Measurements from ENCODE around the gene INCENP.

Gene INCENP

GRCh38 chr11:62144641-62145255, 20.9 kb downstream of the INCENP start:
- DNase-seq (ENCODE audit: extremely low spot score): no peak
- POLR2A ChIA-PET: no interaction called here
- CTCF ChIA-PET: interaction anchor here (0.9 to 1.4 kb wide), 2 partner anchors 63 to 348 kb away, joined by 3 read pairs; no protein-coding TSS in a partner anchor
- TF ChIP-seq, protein P1, sequence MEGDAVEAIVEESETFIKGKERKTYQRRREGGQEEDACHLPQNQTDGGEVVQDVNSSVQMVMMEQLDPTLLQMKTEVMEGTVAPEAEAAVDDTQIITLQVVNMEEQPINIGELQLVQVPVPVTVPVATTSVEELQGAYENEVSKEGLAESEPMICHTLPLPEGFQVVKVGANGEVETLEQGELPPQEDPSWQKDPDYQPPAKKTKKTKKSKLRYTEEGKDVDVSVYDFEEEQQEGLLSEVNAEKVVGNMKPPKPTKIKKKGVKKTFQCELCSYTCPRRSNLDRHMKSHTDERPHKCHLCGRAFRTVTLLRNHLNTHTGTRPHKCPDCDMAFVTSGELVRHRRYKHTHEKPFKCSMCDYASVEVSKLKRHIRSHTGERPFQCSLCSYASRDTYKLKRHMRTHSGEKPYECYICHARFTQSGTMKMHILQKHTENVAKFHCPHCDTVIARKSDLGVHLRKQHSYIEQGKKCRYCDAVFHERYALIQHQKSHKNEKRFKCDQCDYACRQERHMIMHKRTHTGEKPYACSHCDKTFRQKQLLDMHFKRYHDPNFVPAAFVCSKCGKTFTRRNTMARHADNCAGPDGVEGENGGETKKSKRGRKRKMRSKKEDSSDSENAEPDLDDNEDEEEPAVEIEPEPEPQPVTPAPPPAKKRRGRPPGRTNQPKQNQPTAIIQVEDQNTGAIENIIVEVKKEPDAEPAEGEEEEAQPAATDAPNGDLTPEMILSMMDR (IDR thresholded peaks at IDR 0.05; ENCODE audit: control extremely low read depth, extremely low read depth, low read depth, missing control alignments): no peak

- CTCF ChIA-PET: no interaction called here
- POLR2A ChIA-PET: no interaction called here
- no peak for DNase-seq (ENCODE audit: extremely low spot score)
- TF ChIP-seq, protein P1 (IDR thresholded peaks at IDR 0.05; ENCODE audit: control extremely low read depth, extremely low read depth, low read depth, missing control alignments): no peak
These were observed 21.6 kb downstream of the INCENP start for GRCh38 chr11:62145261-62145871.

DNA sequence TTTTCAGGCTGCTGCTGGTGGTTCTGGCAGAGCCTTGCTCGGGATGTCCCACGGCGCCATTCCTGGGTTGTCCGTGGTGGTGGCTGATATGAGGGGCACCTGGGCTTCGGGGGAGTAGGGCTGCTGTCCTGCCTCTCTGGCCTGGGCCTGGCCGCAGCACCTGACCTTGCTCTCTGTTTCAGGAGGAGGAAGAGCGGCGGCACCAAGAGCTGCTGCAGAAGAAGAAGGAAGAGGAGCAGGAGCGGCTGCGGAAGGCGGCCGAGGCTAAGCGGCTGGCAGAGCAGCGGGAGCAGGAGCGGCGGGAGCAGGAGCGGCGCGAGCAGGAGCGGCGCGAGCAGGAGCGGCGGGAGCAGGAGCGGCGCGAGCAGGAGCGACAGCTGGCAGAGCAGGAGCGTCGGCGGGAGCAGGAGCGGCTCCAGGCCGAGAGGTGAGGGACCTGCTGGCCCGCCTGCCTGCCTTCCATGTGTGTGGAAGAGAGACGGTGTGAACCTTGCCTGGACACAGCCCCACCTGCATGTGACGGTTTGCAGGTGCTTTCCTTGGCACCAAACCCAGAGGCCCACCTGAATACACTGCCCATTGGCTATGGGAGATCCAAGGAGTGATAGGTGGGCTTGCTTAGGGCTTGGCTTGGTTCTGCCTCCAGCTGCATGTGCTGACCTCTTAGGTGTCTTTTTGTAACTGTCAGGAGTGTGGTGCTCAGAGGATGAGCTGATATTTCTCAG, 22.8 kb downstream of the INCENP start:
- no peak for DNase-seq (ENCODE audit: extremely low spot score)
- TF ChIP-seq, protein P1 (IDR thresholded peaks at IDR 0.05; ENCODE audit: control extremely low read depth, extremely low read depth, low read depth, missing control alignments): no peak
- CTCF ChIA-PET: interaction anchor here (1.7 kb wide), 1 partner anchor 38 kb away, joined by 6 read pairs; no protein-coding TSS in a partner anchor
- POLR2A ChIA-PET: no interaction called here

GRCh38 chr11:62147545-62147944, 23.7 kb downstream of the INCENP start:
- CTCF ChIA-PET: interaction anchor here (0.7 to 1.7 kb wide), 2 partner anchors 23 to 39 kb away, joined by 3 to 6 read pairs; no protein-coding TSS in a partner anchor

GRCh38 chr11:62148271-62148980, 24.6 kb downstream of the INCENP start:
- ChIA-PET POLR2A (interaction anchor here (0.6 kb wide), 1 partner anchor 200 kb away, joined by 5 read pairs; no protein-coding TSS in a partner anchor), CTCF (interaction anchor here (1.7 kb wide), 1 partner anchor 40 kb away, joined by 6 read pairs; no protein-coding TSS in a partner anchor)
- TF ChIP-seq, protein P1 (IDR thresholded peaks at IDR 0.05; ENCODE audit: control extremely low read depth, extremely low read depth, low read depth, missing control alignments): no peak
- DNase-seq (ENCODE audit: extremely low spot score): no peak

More at GRCh38 chr11:62147545-62147944, 23.7 kb downstream of the INCENP start:
- TF ChIP-seq, protein P1 (IDR thresholded peaks at IDR 0.05; ENCODE audit: control extremely low read depth, extremely low read depth, low read depth, missing control alignments): no peak
- no peak for DNase-seq (ENCODE audit: extremely low spot score)
- POLR2A ChIA-PET: no interaction called here

Data from GM10248 (cell line).